OCI-LY7 (cell line): Measurements from ENCODE around the gene MICB. TPM values are rescaled to one million over a fixed set of nuclear protein-coding genes. Genes with fewer than 3 reads are reported as not detected.

Experiments used
- BruUV-seq: library from RNA; stranded (reverse); fragments of 400-500 nt; replicated peaks from 2 replicates; lab custom pipeline; 2021; lab: Mats Ljungman, UMichigan
- CTCF ChIA-PET: fragments of 300-600 bp; sonication (Branson Sonifier 250); formaldehyde crosslinking; loops from one replicate; lab custom pipeline; 2022; ENCODE audit warnings: antibody characterized with exemption; ENCODE audit not compliant: unreplicated experiment; lab: Charles Lee
- POLR2A ChIA-PET: fragments of 300-600 bp; sonication (Branson Sonifier 250); formaldehyde crosslinking; loops from one replicate; lab custom pipeline; 2022; ENCODE audit warnings: antibody characterized with exemption; lab: Charles Lee
- DNase-seq: peaks from one replicate; pipeline ENCODE4 v3.0.0-alpha.2; 2015; ENCODE audit warnings: low spot score
- H2AFZ ChIP-seq: fragments of 200-600 bp; sonication (generic), shearing (Covaris generic); 2 replicates; pipeline ENCODE4 v1.6.1; 2014; ENCODE audit warnings: mild to moderate bottlenecking, antibody characterized with exemption, low read length, moderate library complexity
- H3K27ac ChIP-seq: fragments of 200-600 bp; sonication (generic); 2 replicates; pipeline ENCODE4 v1.5.1; 2014; ENCODE audit warnings: mixed run types, low read depth, mild to moderate bottlenecking, moderate library complexity, low read length, inconsistent platforms; ENCODE audit not compliant: poor library complexity, severe bottlenecking
- H3K36me3 ChIP-seq: fragments of 200-600 bp; sonication (generic); 2 replicates; pipeline ENCODE4 v1.6.1; 2014; ENCODE audit warnings: mild to moderate bottlenecking, antibody characterized with exemption, low read length, moderate library complexity, mixed read lengths; ENCODE audit not compliant: insufficient read depth
- H3K4me1 ChIP-seq: fragments of 200-600 bp; sonication (generic); 2 replicates; pipeline ENCODE4 v1.5.1; 2014; ENCODE audit warnings: mild to moderate bottlenecking, low read length; ENCODE audit not compliant: insufficient read depth, poor library complexity, severe bottlenecking
- H3K4me2 ChIP-seq: fragments of 200-600 bp; sonication (generic); 2 replicates; pipeline ENCODE4 v1.6.1; 2014; ENCODE audit warnings: mild to moderate bottlenecking, low read length
- H3K4me3 ChIP-seq: fragments of 200-600 bp; sonication (generic); 2 replicates; pipeline ENCODE4 v1.5.1; 2014; ENCODE audit warnings: mild to moderate bottlenecking, low read depth, low read length; ENCODE audit not compliant: poor library complexity, severe bottlenecking
- H3K79me2 ChIP-seq: fragments of 200-600 bp; sonication (generic); 2 replicates; pipeline ENCODE4 v1.6.1; 2016; ENCODE audit warnings: low read depth, mild to moderate bottlenecking, low read length, moderate library complexity, mixed read lengths; ENCODE audit not compliant: insufficient read depth
- H3K9me2 ChIP-seq: fragments of 200-600 bp; sonication (generic); 2 replicates; pipeline ENCODE4 v1.6.1; 2016; ENCODE audit warnings: mild to moderate bottlenecking, low read length, mixed read lengths; ENCODE audit not compliant: insufficient read depth
- H3K9me3 ChIP-seq: fragments of 200-600 bp; sonication (generic); 2 replicates; pipeline ENCODE4 v1.6.1; 2014; ENCODE audit warnings: mild to moderate bottlenecking, mixed run types, low read length, mixed read lengths
- H4K20me1 ChIP-seq: fragments of 200-600 bp; sonication (generic); 2 replicates; pipeline ENCODE4 v1.6.1; 2014; ENCODE audit warnings: mild to moderate bottlenecking, antibody characterized with exemption, low read length, moderate library complexity, mixed read lengths; ENCODE audit not compliant: insufficient read depth
- EZH2phosphoT487 ChIP-seq: fragments of 200-600 bp; sonication (generic); IDR thresholded peaks from 2 replicates; pipeline ENCODE4 v1.6.1; 2018; ENCODE audit warnings: low read depth, borderline replicate concordance, mild to moderate bottlenecking, mixed run types, antibody characterized with exemption, low read length, moderate library complexity, mixed read lengths
- intact Hi-C: fragments of 100-400 bp; cut with micrococcal nuclease; formaldehyde crosslinking; loops from one replicate; pipeline ENCODE4 v1.10.0; 2022; ENCODE audit not compliant: unreplicated experiment
- total RNA-seq, 2 experiments: library from RNA; depleted of rRNA in 1 of 2; stranded (reverse); fragments of >200 nt in 1 of 2; shearing (Covaris generic) in 1 of 2; gene quantifications; 2 replicates each; pipeline ENCODE4 v1.2.3, GENCODE V29; 2014 to 2022
- TF ChIP-seq, protein P1 (sequence below): fragments of 200-600 bp; sonication (generic); conservative IDR thresholded peaks from 2 replicates; pipeline ENCODE4 v1.5.1; 2014; ENCODE audit warnings: mild to moderate bottlenecking, antibody characterized with exemption, low read length, moderate library complexity, mixed read lengths

The MICB gene
- total RNA-seq, 2 experiments from 2014 or later = 26.3 to 32.4 TPM

- TF ChIP-seq, protein P1, sequence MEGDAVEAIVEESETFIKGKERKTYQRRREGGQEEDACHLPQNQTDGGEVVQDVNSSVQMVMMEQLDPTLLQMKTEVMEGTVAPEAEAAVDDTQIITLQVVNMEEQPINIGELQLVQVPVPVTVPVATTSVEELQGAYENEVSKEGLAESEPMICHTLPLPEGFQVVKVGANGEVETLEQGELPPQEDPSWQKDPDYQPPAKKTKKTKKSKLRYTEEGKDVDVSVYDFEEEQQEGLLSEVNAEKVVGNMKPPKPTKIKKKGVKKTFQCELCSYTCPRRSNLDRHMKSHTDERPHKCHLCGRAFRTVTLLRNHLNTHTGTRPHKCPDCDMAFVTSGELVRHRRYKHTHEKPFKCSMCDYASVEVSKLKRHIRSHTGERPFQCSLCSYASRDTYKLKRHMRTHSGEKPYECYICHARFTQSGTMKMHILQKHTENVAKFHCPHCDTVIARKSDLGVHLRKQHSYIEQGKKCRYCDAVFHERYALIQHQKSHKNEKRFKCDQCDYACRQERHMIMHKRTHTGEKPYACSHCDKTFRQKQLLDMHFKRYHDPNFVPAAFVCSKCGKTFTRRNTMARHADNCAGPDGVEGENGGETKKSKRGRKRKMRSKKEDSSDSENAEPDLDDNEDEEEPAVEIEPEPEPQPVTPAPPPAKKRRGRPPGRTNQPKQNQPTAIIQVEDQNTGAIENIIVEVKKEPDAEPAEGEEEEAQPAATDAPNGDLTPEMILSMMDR = no peak
- no peak for TF ChIP-seq EZH2phosphoT487
- CTCF ChIA-PET = no interaction called here
- no peaks in the 10 kb centered on the region for H3K4me1 ChIP-seq
- H3K9me2 ChIP-seq = no peaks in the 10 kb centered on the region
- peaks cover 3% of the 10 kb centered on the region; the same call in 1 of the 2 replicates for H3K79me2 ChIP-seq
- H3K27ac ChIP-seq = no peak overlapping the region
- peaks cover 64% of the 10 kb centered on the region for H3K36me3 ChIP-seq
- H3K4me2 ChIP-seq = no peak overlapping the region
- peaks cover 9% of the 10 kb centered on the region; the same call in 1 of the 2 replicates for H4K20me1 ChIP-seq
- no peak for DNase-seq
- H3K9me3 ChIP-seq = no peaks in the 10 kb centered on the region
- no peak overlapping the region for H2AFZ ChIP-seq
- intact Hi-C loops = no loop called here
- no peak overlapping the region for H3K4me3 ChIP-seq
- no TSS peak for BruUV-seq
- POLR2A ChIA-PET = no interaction called here
Observed at GRCh38 chr6:31529329-31530150, 31.6 kb downstream of the MICB start.

DNA sequence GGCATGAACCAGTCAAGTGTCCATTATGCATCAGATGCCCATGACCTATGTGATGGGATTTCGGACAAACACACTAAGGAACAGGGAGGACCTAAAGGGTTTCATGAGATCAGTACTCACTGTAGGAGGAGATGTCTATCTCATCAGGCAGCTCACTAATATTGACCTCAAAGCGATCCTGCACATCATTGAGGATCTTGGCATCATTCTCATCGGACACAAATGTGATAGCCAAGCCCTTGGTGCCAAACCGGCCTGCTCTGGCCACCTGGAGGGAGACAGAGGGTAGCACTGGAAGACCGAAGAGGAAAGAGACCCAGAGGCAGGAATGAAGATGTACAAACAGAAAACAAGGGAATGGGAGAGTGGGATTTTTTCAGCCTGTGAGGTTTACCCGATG lies 32.7 kb downstream of the MICB start:
- POLR2A ChIA-PET = interaction anchor here (0.6 kb wide), 1 partner anchor 53 kb away, joined by 3 read pairs; no protein-coding TSS in a partner anchor
- no peak overlapping the region for H3K27ac ChIP-seq
- H3K4me1 ChIP-seq = no peaks in the 10 kb centered on the region
- peaks cover 75% of the 10 kb centered on the region for H3K36me3 ChIP-seq
- no peaks in the 10 kb centered on the region for H3K9me3 ChIP-seq
- BruUV-seq = TSS peak; percentile 14
- no peaks in the 10 kb centered on the region for H3K9me2 ChIP-seq
- peaks cover 15% of the 10 kb centered on the region; the same call in 1 of the 2 replicates for H3K79me2 ChIP-seq
- TF ChIP-seq, protein P1 = no peak
- no peak for TF ChIP-seq EZH2phosphoT487
- H3K4me2 ChIP-seq = no peak overlapping the region
- CTCF ChIA-PET = interaction anchor here (0.7 kb wide), 1 partner anchor 9 kb away, joined by 4 read pairs; no protein-coding TSS in a partner anchor
- peaks cover 12% of the 10 kb centered on the region for H4K20me1 ChIP-seq
- no peak overlapping the region for H2AFZ ChIP-seq
- H3K4me3 ChIP-seq = no peak overlapping the region
- intact Hi-C loops = no loop called here
- no peak for DNase-seq
